HG03342 (cell line): ENCODE measurements around the gene LBH.

Experiments
- ATAC-seq: cut with Tn5 transposase; IDR thresholded peaks from one replicate; pipeline ENCODE4 v1.9.1; 2021; ENCODE audit warnings: mild to moderate bottlenecking, moderate library complexity; ENCODE audit not compliant: unreplicated experiment

Gene LBH

DNA sequence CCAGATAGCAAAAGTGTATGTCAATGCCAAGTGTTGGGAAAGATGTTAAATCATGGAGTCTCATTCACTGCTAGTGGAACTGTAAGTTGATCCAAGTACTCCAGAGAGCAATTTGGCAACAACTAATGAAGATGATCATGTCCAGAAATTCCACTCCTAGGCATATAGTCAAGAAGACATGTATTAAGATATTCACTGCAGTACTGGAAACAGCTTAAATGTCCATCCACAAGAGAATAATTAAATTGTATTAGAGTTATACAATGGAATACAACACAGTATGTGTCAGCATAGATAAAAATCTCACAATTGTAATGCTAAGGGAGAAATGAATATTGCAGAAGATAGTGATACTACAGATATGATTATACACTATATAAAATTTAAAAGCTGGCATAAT lies 15.2 kb upstream of the LBH start:
- no peak for ATAC-seq

DNA sequence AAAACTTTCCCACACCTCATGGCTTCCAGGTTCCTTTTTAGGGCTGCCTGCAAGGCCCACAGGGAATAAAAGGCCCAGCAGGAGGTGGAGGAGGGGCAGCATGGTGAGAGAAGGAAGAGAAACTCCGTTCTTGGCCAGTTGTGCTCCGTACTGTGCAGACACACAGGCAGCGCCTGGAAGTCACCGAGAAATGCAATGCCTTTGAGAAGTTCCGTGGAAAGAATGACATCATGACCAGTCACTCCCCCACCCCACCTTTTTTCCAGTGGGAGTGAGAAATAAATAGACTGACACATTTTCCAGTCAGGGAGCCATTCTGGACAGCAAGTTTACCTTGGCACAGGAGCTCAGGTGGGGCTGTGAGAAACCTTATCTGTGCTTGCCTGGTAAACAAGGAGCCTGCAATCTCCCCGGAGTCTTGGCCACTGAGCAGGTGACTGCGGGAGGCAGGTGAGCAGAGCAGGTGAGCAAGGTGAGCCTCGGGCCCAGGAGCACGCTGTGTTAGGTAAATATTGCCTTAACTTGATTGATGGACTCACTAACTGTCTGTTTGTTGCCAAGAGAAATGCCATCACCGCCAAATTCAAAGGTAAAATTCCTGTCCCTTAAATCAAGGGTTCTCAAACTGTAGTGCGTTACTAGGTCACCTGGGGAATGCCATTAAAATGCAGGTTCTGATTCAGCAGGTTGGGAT lies 13.5 kb upstream of the LBH start:
- ATAC-seq: no peak

DNA sequence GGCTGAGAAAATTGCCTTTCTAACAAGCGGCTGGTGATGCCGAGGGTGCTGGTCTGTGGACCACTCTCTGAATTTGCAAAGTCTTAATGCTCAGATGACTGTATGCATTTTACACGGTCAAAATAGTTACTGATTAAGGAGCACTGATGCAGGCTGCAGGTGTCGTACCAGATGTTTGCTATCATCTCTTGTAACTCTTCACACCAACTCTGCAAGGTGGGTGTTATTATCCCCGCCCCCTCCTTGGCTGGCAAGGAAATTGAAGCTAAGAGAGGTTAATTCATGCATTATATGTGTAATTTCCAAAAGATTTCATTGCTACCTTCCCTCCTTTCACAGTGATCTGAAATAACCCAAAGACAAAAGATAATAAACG lies 13.0 kb upstream of the LBH start:
- ATAC-seq: no peak

DNA sequence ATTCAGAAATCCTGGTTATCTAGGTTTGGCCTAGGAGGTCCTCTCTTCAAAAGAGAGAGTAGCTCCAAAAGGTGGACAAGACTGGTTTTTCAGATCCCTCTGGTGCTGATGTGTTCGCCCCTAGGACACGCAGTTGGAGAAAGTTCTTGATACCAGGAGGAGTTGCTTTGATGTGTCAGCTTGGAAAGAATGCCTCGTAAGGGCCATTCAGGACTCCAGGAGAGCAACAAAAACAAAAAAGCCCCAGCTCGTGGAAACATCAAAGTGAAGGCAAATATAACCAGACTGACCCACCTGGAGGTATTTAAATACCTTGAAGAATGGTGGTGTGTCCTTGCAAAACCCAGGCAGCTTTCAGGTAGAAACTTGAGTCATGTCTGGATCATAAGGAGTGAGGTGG lies 12.5 kb upstream of the LBH start:
- no peak for ATAC-seq

DNA sequence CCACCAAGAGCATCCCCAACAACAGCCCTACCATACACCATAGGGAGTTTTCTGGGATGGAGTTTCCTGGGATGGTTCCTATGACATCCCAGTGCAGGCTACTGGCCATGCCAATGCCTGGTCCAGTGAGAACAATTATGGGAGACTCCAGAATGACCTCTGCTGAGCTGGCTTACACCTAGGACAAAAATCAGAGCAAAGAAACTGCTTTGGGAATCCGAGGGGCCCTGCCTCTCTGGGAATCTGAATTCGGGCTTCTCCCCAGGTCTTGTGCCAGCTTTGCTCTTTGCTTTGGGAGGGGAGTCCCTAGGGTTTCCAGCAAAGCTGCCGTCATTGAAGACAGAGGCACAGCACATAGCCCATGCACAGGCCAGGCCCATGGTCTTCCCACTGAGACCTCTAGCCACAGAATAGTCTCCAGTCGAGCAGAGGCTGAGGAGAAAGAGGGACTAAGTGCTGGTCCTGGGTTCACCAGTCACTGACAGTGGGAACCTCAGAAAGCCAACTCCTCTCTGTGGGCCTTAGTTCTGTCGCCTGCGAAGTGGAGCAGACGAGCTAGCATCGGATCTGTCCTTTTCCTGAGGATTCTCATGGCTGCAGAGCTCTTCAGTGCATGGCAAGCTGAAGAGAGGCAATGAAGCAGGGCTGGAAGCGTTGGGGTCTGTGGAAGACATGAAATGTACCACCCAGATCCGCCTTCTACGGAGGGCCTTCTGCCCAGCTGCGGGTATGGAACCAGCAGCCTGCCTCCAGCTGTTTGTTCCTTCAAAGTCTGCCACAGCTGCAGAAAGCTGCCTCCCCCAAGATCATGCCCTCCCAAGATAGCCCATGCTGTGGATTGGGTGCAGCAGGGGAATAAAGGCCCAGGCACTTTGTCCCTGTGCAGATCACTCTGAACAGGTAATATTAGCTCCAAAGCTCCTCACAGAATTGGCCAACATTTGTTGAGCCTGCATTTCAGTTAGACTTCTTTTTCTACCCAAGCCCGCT lies 11.2 kb upstream of the LBH start:
- no peak for ATAC-seq

DNA sequence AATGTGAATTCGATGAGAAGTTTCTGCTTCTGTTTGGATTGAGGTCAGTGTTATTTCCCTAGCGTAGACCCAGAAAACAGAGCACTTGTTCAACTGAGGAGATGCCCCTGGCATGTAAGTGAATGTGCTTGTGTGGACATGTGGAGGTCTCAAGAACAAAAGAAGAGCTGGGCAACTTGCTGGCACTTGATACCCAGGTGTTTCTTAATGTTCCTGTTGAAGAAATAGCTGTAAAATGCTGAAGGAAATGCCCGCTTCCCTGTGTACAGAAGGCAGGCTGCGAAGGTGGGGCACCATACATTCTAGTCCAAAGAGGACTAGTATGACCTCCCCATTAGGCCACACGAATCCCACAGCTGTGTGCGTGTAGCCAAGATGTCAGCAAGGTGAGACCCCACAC lies 9.8 kb upstream of the LBH start:
- ATAC-seq: no peak

DNA sequence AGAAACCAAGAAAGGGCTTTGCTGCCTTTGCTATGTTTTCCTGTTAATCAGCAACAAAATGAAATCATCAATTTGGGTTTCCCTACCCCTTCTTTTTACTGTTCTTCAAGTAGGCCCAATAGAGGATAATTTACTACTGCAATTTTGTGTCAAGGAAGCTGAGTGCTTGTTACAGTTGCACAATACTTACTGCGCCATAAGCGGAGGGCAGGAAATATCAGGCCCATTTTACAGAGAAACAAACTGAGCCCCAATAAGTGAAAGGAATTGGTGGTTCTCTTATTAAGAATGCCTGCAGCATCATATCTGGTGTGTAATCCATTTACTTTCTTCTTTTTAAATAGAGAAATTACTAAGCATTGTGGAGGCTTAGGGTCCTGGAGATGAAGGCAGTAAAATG lies 9.3 kb upstream of the LBH start:
- no peak for ATAC-seq

DNA sequence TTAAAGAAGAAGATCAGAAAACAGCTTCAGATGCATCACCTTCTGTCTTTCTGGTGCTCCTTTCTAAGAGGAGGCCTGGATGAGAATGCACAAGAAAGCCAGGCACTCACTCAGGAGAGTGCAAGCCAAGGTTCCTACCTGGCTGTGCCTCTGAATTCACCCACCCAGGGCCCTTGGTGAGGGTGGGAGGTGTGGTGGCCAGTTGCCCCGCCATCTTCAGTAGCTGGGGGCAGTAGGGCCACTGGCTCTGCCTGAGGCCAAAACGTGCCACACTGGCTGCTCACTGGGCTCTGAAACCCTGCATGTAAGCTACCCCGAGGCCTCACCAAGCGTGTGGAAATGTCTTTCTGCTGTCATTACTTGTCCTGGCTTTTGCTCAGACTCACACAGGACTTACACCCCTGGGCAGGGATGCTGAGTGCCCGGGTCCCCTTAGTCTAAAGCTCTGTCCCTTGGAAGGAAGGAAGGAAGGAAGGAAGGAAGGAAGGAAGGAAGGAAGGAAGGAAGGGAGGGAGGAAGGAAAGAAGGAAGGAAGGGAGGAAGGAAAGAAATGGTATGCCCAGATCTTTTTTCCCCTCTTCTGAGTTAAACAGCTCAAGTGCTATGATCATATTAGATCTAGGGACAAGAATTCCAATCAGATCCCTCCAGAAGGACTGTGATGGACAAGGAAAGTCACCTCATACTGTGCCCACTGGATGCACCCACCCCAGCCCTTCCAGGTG lies 8.5 kb upstream of the LBH start:
- ATAC-seq: no peak

DNA sequence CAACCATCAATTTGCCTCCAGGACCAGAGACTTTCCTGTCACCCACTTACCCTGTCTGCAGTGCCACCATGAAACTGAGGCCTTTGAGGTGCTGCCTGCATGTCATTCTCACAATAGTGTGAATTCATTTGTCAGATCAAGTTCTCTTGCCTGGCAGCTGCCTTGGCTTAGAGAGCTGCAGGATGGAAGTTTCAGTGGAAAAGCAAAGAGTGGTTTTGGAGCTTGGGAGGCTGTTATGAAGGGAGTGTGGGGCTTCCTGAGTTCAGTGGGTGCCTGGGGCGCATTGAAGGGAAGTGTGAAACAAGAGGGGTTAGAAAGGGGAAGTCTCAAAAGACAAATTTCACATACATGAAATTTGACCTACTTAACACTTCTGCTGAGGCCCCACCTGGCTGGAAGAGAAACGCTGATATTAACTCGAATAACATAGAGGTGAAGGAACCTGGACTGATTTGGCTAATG lies 7.9 kb upstream of the LBH start:
- ATAC-seq: peak; percentile 55

DNA sequence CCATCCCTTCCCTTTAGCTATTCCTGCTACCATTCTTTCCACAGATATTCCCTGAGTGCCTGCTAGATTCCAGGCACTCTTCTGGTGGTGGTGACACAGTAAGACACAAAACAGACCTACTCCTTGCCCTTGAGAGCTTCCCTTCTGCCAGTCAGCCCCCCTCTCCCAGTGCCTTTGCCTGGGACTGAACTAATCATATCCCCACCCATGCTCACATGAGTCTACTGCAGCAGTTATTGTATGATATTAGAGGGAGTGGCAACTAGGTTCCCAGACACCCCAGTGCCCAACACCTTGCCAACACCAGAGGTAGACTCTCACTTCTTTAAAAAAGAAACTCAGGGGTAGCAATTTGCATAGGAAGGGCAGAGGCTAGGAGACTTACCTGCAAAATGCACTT lies 7.2 kb upstream of the LBH start:
- no peak for ATAC-seq

DNA sequence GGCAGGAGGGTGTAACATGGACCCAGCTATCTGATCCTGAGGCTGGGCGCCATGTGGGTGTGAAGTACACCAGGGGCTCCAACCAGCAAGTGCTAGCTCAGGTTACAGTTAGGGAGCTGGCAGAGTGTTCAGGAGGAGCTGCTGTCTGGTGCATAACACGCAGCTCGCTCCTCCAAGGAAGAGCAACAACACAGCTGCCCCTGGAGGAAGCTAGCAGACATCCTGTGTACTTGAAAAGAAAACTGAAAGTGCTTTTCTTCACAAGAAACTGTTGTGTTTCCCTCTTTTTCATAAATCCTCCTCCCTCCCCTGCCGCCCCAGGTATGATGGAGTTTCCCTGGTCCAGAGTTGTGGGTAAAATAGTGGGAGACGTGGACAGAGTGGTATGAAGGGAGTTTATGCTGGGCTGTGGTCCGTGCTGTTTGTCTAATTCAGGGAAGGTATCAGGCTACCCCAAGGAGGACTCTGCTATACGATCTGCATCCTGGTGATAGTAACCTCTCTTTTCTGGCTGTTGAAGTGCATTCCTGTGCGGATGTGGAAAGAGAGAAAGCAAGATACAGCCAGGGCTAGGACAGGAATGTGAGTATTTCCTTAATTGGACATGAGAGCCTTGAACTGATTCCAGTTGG lies 6.1 kb upstream of the LBH start:
- ATAC-seq: peak; percentile 60

DNA sequence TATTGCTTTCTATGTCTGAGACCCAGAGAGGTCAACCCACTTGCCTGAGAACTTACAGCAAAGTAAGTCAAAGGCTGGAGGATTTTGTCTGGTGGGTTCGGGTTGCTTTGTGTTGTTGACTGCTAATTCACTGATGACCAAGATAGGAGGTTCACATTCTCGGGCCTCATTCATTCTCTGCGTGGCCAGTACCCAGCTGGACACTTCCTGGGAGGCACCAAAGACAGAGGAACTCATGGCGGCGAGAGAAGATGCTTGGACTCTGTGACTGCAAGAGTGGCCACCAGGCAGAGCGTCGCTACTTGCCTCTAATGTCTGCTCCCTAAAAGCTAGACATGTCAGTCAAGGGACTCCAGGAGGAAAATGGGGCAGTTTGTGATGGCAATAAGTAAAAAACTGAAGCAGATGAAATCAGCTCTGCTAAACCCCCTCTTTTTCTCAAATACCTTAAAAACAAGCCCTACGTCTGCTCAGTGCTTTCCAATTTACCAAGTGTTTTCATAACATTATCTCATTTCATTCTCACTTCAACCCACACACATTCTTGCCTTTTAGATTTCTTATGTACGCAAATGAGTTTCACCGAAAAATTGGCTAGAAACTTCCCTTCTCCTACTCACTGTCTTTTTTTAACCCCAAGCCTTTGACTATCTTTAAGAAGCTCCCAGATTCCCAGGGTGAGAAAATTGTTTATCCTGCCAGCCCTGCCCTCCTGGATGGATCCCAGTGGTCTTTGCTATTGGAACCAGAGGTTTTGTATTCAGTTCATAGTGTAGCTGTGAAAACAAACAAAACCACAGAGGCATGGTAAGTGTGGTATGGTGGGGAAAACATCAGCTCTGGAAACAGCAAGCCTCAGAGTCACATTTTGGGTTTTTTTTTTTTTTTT lies 4.9 kb upstream of the LBH start:
- no peak for ATAC-seq

DNA sequence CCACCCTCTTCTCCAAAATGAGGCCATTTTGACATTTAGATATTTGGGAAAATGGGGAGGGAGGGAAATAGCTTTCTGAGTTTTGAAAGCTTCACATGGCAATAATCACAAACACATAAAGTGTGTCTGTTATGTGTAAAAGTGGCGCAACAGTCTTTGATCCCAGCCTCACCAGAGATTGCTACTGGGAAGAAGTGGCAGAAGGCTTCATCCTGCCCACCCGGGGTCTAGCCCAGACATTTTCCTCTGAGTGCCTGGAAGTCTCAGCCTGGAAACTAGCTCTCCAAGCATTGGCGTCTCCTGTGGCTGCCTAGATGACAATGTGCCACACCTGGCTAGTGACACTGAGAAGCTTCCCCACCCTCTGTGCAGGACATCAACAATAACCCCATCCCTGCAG lies 1.7 kb upstream of the LBH start:
- no peak for ATAC-seq

DNA sequence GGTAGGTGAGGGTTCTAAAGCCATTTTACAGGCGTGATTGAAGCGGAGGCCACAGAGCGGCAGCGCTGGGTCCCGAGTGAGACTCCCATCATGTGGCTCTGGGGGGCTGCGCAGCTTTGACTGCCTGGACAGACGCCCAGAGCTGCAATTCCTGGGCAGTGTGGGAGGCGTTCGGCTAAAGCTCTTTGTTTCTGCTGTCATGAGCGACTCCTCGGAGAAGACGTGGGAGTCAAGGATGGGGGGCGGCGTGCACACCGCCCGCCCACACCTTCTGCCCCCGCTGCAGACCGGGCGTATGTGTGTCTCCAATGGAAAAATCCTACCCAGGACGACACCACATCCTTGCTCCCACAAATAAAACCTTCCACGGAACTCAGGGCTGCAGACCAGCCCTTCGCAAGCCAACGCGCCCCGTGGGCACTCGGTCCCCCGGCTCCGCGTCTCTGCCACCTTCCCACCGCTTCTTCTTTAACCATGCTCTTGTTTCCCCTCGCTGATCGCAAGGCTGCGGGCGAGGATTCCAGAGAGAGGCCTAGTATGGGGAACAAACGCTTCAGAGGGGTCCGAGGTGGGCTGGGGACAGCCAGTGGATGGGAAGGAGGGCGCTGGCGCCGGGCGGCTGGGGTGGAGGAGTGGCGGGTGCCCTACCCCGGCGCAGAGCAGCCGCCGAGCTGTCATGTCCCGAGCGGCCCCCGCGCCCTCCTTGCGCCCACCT lies 680 bp upstream of the LBH start:
- ATAC-seq: peak; percentile 0

DNA sequence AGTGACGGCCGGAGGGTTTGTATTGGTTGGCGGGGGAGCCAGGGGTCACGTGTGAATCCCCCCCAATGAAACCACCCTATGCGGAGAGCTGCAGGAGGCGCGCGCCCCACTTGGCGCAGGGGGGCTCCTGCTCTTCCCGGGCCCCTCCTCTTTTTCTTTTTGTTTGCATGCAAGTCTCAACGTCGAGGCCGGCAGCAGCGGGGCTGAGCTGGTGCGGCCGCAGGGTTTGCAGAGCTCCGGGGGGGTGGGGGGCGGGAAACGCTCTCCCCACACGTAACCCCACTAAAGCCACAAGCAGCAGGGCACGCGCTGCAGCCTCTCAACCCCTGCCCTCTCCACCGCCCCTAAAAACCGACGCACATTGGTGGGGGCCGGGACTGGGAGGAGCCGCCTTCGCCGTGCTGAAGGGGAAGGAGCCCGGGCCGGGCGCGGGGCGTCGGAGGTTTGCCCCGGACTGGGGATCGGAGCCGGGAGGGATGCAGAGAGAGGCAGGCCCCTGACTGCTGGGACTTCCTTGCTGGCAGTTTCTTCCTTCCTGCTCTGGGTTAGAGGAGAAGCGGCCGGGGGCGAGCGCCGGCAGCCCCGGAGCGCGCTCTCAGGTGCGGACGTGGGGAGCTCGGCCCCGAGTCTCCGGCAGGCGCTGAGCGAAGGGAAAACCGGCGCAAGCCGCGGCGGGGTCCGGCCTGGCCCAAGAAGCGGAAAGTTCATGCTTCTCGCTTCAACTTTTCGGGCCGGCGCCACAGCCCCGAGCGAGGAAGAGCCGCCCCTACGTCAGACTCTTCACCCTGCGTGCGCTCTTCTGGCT lies 864 bp downstream of the LBH start:
- peak; percentile 29 for ATAC-seq

DNA sequence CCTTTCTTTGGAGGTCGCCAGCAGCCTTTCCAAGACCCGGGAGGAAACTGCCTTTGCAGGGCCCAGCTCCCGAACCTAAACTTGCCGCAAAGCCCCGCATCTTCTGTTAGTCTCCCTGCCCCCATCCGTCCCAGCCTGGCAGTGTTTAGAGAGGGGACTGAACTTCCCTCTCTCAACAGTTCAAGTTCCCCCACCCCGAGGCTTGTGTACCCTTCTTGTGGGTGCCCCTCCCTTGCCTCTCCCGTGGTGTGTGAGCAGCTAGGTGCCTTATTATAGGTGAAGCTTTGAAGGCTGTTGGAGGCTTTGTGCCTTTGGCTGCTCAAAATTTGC lies 1.4 kb downstream of the LBH start:
- no peak for ATAC-seq

DNA sequence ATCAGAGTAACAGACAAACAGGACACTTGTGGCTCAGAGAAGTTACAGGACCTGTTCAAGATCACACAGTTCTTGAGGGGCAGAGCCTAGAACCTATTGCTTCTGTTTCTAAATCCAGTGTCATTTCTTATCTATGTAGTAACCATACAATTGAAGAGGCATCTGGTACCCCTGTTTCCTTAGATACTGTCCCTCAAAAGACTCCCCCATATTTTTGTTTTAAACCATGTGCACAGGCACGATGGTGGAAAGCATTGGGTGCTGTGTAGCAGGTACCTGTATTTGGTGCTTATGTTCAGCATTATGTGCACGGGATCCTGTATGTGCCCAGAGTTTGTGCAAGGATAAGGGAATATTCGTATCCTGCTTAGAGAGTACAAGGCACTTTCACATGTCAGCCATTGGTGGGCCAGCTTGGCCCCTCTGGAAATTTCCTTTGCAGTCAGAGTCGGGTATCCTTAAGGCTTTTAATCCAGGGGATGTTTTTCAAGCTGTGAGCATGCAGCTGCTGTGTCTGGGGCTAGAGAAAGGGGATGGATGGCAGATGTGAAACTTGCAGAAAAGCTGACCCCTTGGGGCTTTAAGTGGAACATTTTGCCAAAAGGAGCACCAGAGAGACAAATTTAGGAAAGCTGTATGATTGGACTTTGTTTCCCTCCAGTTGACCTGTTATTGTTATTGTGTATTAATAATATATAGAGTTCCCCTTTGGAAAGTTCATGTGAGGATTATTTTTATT lies 2.1 kb downstream of the LBH start:
- no peak for ATAC-seq
